ENCODE measurements around the gene PCDH9.

Gene PCDH9

GRCh38 chr13:66974174-66974573 lies 256.0 kb downstream of the PCDH9 start:
- no peak for DNase-seq (ENCODE audit: low spot score)

GRCh38 chr13:66972659-66973058 lies 257.5 kb downstream of the PCDH9 start:
- DNase-seq (ENCODE audit: low spot score), result no peak

GRCh38 chr13:66971004-66971403 lies 259.1 kb downstream of the PCDH9 start:
- DNase-seq (ENCODE audit: low spot score), result no peak

GRCh38 chr13:66969291-66969690 lies 260.8 kb downstream of the PCDH9 start:
- no peak for DNase-seq (ENCODE audit: low spot score)

GRCh38 chr13:66967811-66968597 lies 262.1 kb downstream of the PCDH9 start:
- no peak for DNase-seq (ENCODE audit: low spot score)

- no peak for DNase-seq (ENCODE audit: low spot score)
Observed at GRCh38 chr13:66965181-66965580, 265.0 kb downstream of the PCDH9 start.

GRCh38 chr13:66962953-66963352 lies 267.2 kb downstream of the PCDH9 start:
- no peak for DNase-seq (ENCODE audit: low spot score)

- DNase-seq (ENCODE audit: low spot score), result no peak
Observed at GRCh38 chr13:66958611-66959010, 271.5 kb downstream of the PCDH9 start.

- no peak for DNase-seq (ENCODE audit: low spot score)
Observed at GRCh38 chr13:66952507-66952906, 277.6 kb downstream of the PCDH9 start.

GRCh38 chr13:66951426-66951825 lies 278.7 kb downstream of the PCDH9 start:
- DNase-seq (ENCODE audit: low spot score), result no peak

- peak; percentile 24 for DNase-seq (ENCODE audit: low spot score)
Observed at GRCh38 chr13:66950666-66951065, 279.5 kb downstream of the PCDH9 start.

- DNase-seq (ENCODE audit: low spot score), result no peak
Observed at GRCh38 chr13:66948910-66949309, 281.2 kb downstream of the PCDH9 start.

GRCh38 chr13:66943530-66943929 lies 286.6 kb downstream of the PCDH9 start:
- DNase-seq (ENCODE audit: low spot score), result no peak

GRCh38 chr13:66940113-66940512 lies 290.0 kb downstream of the PCDH9 start:
- DNase-seq (ENCODE audit: low spot score), result no peak

- DNase-seq (ENCODE audit: low spot score), result no peak
Observed at GRCh38 chr13:66937423-66937822, 292.7 kb downstream of the PCDH9 start.

- DNase-seq (ENCODE audit: low spot score), result peak; percentile 21
Observed at GRCh38 chr13:66933994-66934393, 296.1 kb downstream of the PCDH9 start.

GRCh38 chr13:66933527-66933926 lies 296.6 kb downstream of the PCDH9 start:
- DNase-seq (ENCODE audit: low spot score), result no peak

- DNase-seq (ENCODE audit: low spot score), result no peak
Observed at GRCh38 chr13:66927562-66927961, 302.6 kb downstream of the PCDH9 start.

GRCh38 chr13:66926851-66927524 lies 303.1 kb downstream of the PCDH9 start:
- DNase-seq (ENCODE audit: low spot score), result no peak

GRCh38 chr13:66926200-66926850 lies 303.8 kb downstream of the PCDH9 start:
- DNase-seq (ENCODE audit: low spot score), result no peak

- no peak for DNase-seq (ENCODE audit: low spot score)
Observed at GRCh38 chr13:66922444-66922843, 307.7 kb downstream of the PCDH9 start.

GRCh38 chr13:66921437-66921836 lies 308.7 kb downstream of the PCDH9 start:
- no peak for DNase-seq (ENCODE audit: low spot score)

- peak; percentile 4 for DNase-seq (ENCODE audit: low spot score)
Observed at GRCh38 chr13:66915596-66916185, 314.4 kb downstream of the PCDH9 start.

All from Ammon's horn (tissue), 1 donor.